Neural cell (in vitro differentiated cells): Measurements from ENCODE around the gene KDM3B. TPM values are rescaled to one million over a fixed set of nuclear protein-coding genes. Genes with fewer than 3 reads are reported as not detected.
"Not testable (repeated sequence)": the region's sequence is repeated elsewhere in the genome, so short reads cannot be mapped to it uniquely, and the experiment has no call there.

ENCODE experiments used
- H2AFZ ChIP-seq: fragments of 200-600, 300-800 bp; sonication (generic), shearing (Covaris generic); 2 replicates; pipeline ENCODE4 v1.6.0; 2014; ENCODE audit warnings: low read depth, mild to moderate bottlenecking, antibody characterized with exemption, low read length, moderate library complexity
- H3F3A ChIP-seq: fragments of 200-600 bp; shearing (Covaris generic); 2 replicates; pipeline ENCODE4 v1.6.1; 2016; ENCODE audit warnings: mild to moderate bottlenecking, moderate library complexity, mixed read lengths, antibody characterized with exemption, low read length; ENCODE audit not compliant: insufficient read depth, poor library complexity, severe bottlenecking
- H3K27ac ChIP-seq: fragments of 200-600, 300-800 bp; sonication (generic), shearing (Covaris generic); 2 replicates; pipeline ENCODE4 v1.5.1; 2014; ENCODE audit warnings: mild to moderate bottlenecking, low read length, moderate library complexity
- H3K27me3 ChIP-seq: fragments of 300-800, 200-600 bp; sonication (generic), shearing (Covaris generic); 2 replicates; pipeline ENCODE4 v1.6.0; 2014; ENCODE audit warnings: mild to moderate bottlenecking, low read depth, low read length, moderate library complexity; ENCODE audit not compliant: insufficient read depth
- H3K36me3 ChIP-seq: fragments of 300-800, 200-600 bp; sonication (generic), shearing (Covaris generic); 2 replicates; pipeline ENCODE4 v1.5.1; 2014; ENCODE audit warnings: mild to moderate bottlenecking, antibody characterized with exemption, low read length, moderate library complexity; ENCODE audit not compliant: insufficient read depth
- H3K4me2 ChIP-seq: fragments of 300-800, 200-600 bp; sonication (generic), shearing (Covaris generic); 2 replicates; pipeline ENCODE4 v1.6.0; 2014; ENCODE audit warnings: mild to moderate bottlenecking, low read length
- H3K4me3 ChIP-seq: fragments of 300-800, 200-600 bp; sonication (generic), shearing (Covaris generic); 2 replicates; pipeline ENCODE4 v1.5.1; 2014; ENCODE audit warnings: mild to moderate bottlenecking, low read length, moderate library complexity
- H3K79me2 ChIP-seq: fragments of 200-600 bp; shearing (Covaris generic); replicated peaks from 2 replicates; pipeline ENCODE4 v1.6.0; 2014; ENCODE audit warnings: mild to moderate bottlenecking, low read length, moderate library complexity; ENCODE audit not compliant: insufficient read depth
- H3K9ac ChIP-seq: fragments of 300-800, 200-600 bp; sonication (generic), shearing (Covaris generic); 2 replicates; pipeline ENCODE4 v1.6.1; 2016; ENCODE audit warnings: mild to moderate bottlenecking, low read length, mixed read lengths
- H3K9me2 ChIP-seq: fragments of 200-600 bp; shearing (Covaris generic); 2 replicates; pipeline ENCODE4 v1.6.1; 2016; ENCODE audit warnings: mild to moderate bottlenecking, low read length, mixed read lengths; ENCODE audit not compliant: insufficient read depth
- H3K9me3 ChIP-seq: fragments of 200-600, 300-800 bp; sonication (generic), shearing (Covaris generic); 2 replicates; pipeline ENCODE4 v1.6.1; 2016; ENCODE audit warnings: mild to moderate bottlenecking, mixed run types, low read length, moderate library complexity, mixed read lengths
- H4K20me1 ChIP-seq: fragments of 200-600 bp; shearing (Covaris generic); 2 replicates; pipeline ENCODE4 v1.6.1; 2016; ENCODE audit warnings: mild to moderate bottlenecking, mixed run types; ENCODE audit not compliant: insufficient read depth
- CTCF ChIP-seq: fragments of 450-650 bp; IDR thresholded peaks from 2 replicates; pipeline ENCODE4 v1.5.1; 2014; ENCODE audit warnings: antibody characterized with exemption, mild to moderate bottlenecking, moderate library complexity; ENCODE audit not compliant: poor library complexity, severe bottlenecking
- EP300 ChIP-seq: fragments of 450-650 bp; conservative IDR thresholded peaks from 2 replicates; pipeline ENCODE4 v1.6.1; 2014; ENCODE audit warnings: antibody characterized with exemption, mild to moderate bottlenecking, moderate library complexity; ENCODE audit not compliant: poor library complexity, severe bottlenecking
- EZH2 ChIP-seq: fragments of 200-600, 300-800 bp; shearing (Covaris generic), sonication (generic); IDR thresholded peaks from 2 replicates; pipeline ENCODE4 v1.6.1; 2014; ENCODE audit warnings: antibody characterized with exemption, low read length, borderline replicate concordance, mild to moderate bottlenecking; ENCODE audit not compliant: insufficient read depth, poor library complexity, severe bottlenecking
- MXI1 ChIP-seq: fragments of 450-650 bp; conservative IDR thresholded peaks from 2 replicates; pipeline ENCODE4 v1.6.1; 2014; ENCODE audit warnings: antibody characterized with exemption, mild to moderate bottlenecking; ENCODE audit not compliant: poor library complexity, severe bottlenecking
- POLR2AphosphoS5 ChIP-seq: IDR thresholded peaks from 2 replicates; pipeline ENCODE4 v1.6.1; 2012
- RAD21 ChIP-seq: fragments of 450-650 bp; conservative IDR thresholded peaks from 2 replicates; pipeline ENCODE4 v1.6.1; 2014; ENCODE audit warnings: antibody characterized with exemption, mild to moderate bottlenecking, moderate library complexity
- SMC3 ChIP-seq: fragments of 450-650 bp; conservative IDR thresholded peaks from 2 replicates; pipeline ENCODE4 v1.6.1; 2014; ENCODE audit warnings: antibody characterized with exemption, mild to moderate bottlenecking, moderate library complexity; ENCODE audit not compliant: poor library complexity
- TAF1 ChIP-seq: IDR thresholded peaks from 2 replicates; pipeline ENCODE4 v1.6.1; 2012; ENCODE audit warnings: low read depth
- polyA plus RNA-seq: library from polyadenylated mRNA; depleted of rRNA; stranded (reverse); fragments of >200 nt; gene quantifications from 2 replicates; pipeline ENCODE4 v1.2.3, GENCODE V29; 2014

Gene KDM3B
- polyA plus RNA-seq, 1 donor from 2014 or later: 58.7 TPM

- Histone ChIP-seq H4K20me1 (no peaks in the 10 kb centered on the region), H3K27me3 (no peaks in the 10 kb centered on the region), H3K36me3 (no peaks in the 10 kb centered on the region)
Measured at GRCh38 chr5:138315751-138316278, 36.7 kb upstream of the KDM3B start.

GRCh38 chr5:138316355-138316754 is 36.1 kb upstream of the KDM3B start:
- Histone ChIP-seq H3K4me3 (no peak overlapping the region), H4K20me1 (no peaks in the 10 kb centered on the region), H3K9me2 (no peaks in the 10 kb centered on the region), H3K4me2 (no peak overlapping the region), H3K79me2 (no peaks in the 10 kb centered on the region), H2AFZ (no peak overlapping the region), H3K36me3 (no peaks in the 10 kb centered on the region), H3F3A (no peaks in the 10 kb centered on the region), H3K27ac (no peak overlapping the region), H3K27me3 (no peaks in the 10 kb centered on the region), H3K9ac (no peak overlapping the region), H3K9me3 (no peaks in the 10 kb centered on the region)
- TF ChIP-seq EP300 (no peak), EZH2 (no peak), TAF1 (no peak), POLR2AphosphoS5 (no peak), CTCF (no peak), SMC3 (no peak), MXI1 (no peak)

More at GRCh38 chr5:138315751-138316278, 36.7 kb upstream of the KDM3B start:
- Histone ChIP-seq H3K27ac (no peak overlapping the region), H3K4me2 (no peak overlapping the region), H3K9me2 (no peaks in the 10 kb centered on the region), H3K9ac (no peak overlapping the region), H3K79me2 (no peaks in the 10 kb centered on the region), H2AFZ (no peak overlapping the region), H3K9me3 (no peaks in the 10 kb centered on the region), H3F3A (no peaks in the 10 kb centered on the region), H3K4me3 (no peak overlapping the region)
- TF ChIP-seq RAD21 (no peak), EP300 (no peak), CTCF (no peak), SMC3 (no peak)

- not testable (repeated sequence) for H3K4me2 ChIP-seq, H2AFZ ChIP-seq, H3F3A ChIP-seq, H3K9ac ChIP-seq, H3K79me2 ChIP-seq, H3K4me3 ChIP-seq, H3K27ac ChIP-seq, H3K27me3 ChIP-seq, H4K20me1 ChIP-seq, H3K9me2 ChIP-seq, H3K9me3 ChIP-seq, H3K36me3 ChIP-seq
Measured at GRCh38 chr5:138318211-138318610, 34.3 kb upstream of the KDM3B start.
